Cardiac muscle cell (in vitro differentiated cells and primary cell): ENCODE data around the gene DCAF12L1. TPM values are rescaled to one million over a fixed set of nuclear protein-coding genes. Genes with fewer than 3 reads are reported as not detected.
A peak's percentile ranks its signal among the peaks of the same experiment; 100 is the strongest.

Source experiments
- DNase-seq, 2 donors: peaks; one replicate each; pipeline versions ENCODE4 v3.0.0 to v3.0.0-alpha.2; 2010 to 2017; ENCODE audit warnings: low read depth in 1 of 2, low spot score in 1 of 2
- H3K27ac ChIP-seq: fragments of 200-600 bp; sonication (generic); 2 replicates; pipeline ENCODE4 v1.5.1; 2016
- H3K27me3 ChIP-seq: fragments of 200-600 bp; sonication (generic); 2 replicates; pipeline ENCODE4 v1.6.0; 2016; ENCODE audit warnings: control low read depth
- H3K36me3 ChIP-seq: fragments of 200-600 bp; sonication (generic); 2 replicates; pipeline ENCODE4 v1.5.1; 2016; ENCODE audit warnings: control low read depth
- H3K4me1 ChIP-seq: fragments of 200-600 bp; sonication (generic); 2 replicates; pipeline ENCODE4 v1.8.1; 2017; ENCODE audit warnings: low read depth, mild to moderate bottlenecking, mixed run types
- H3K4me3 ChIP-seq: fragments of 200-600 bp; sonication (generic); 2 replicates; pipeline ENCODE4 v1.5.1; 2016; ENCODE audit warnings: mild to moderate bottlenecking
- H3K9me3 ChIP-seq: fragments of 200-600 bp; sonication (generic); 2 replicates; pipeline ENCODE4 v1.5.1; 2017; ENCODE audit warnings: low read depth, mild to moderate bottlenecking, control low read depth
- polyA plus RNA-seq: library from polyadenylated mRNA; unstranded; fragments of >200 nt; fragmentation: Nextera tagmentation; extraction: Ambion mirVana; gene quantifications from 2 replicates; pipeline ENCODE4 v1.2.1, GENCODE V29; 2016
- total RNA-seq: library from RNA; depleted of rRNA; stranded (reverse); fragments of >200 nt; gene quantifications from 2 replicates; pipeline ENCODE4 v1.2.3, GENCODE V29; 2016
- TF ChIP-seq, protein P1 (sequence below): IDR thresholded peaks from 2 replicates; pipeline ENCODE4 v1.5.1; 2012; ENCODE audit warnings: low read depth, mild to moderate bottlenecking, low read length

Gene DCAF12L1
- total RNA-seq = 0.14 and 0.27 TPM in 2 replicates
- polyA plus RNA-seq = not detected in 2 replicates

- H3K4me3 ChIP-seq = peak within 1 kb of the TSS; percentile 20
Observed at GRCh38 chrX:126552313-126553022, at the start of gene DCAF12L1. DCAF12L1 (minus strand) TSS chrX:126552814; CDS start chrX:126552608, 206 bp downstream.

DNA sequence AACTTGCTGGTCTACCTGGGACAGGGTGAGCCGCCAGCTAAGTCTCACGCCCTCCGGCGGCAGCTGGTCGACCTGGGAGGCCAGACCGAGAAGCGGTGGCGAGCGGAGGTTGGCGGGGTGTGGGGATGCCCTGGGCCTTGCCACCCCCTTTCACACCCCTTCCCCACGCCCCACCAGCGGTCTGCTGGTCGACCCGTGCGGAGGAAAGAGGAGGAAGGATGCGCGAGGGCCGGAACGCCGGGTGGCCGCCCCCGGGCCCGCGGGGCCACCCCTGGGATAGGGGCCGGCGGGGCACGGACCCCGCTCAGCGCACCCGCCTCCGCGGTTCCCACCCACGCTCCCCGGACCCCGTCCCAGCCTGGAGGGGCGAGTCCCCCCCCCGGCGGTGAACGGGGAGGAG is 28.3 kb upstream of the DCAF12L1 start:
- Histone ChIP-seq H3K27ac (no peak overlapping the region), H3K27me3 (no peaks in the 10 kb centered on the region), H3K36me3 (no peaks in the 10 kb centered on the region), H3K9me3 (no peaks in the 10 kb centered on the region), H3K4me1 (no peaks in the 10 kb centered on the region), H3K4me3 (no peak overlapping the region)
- no peak for DNase-seq
- TF ChIP-seq, protein P1, sequence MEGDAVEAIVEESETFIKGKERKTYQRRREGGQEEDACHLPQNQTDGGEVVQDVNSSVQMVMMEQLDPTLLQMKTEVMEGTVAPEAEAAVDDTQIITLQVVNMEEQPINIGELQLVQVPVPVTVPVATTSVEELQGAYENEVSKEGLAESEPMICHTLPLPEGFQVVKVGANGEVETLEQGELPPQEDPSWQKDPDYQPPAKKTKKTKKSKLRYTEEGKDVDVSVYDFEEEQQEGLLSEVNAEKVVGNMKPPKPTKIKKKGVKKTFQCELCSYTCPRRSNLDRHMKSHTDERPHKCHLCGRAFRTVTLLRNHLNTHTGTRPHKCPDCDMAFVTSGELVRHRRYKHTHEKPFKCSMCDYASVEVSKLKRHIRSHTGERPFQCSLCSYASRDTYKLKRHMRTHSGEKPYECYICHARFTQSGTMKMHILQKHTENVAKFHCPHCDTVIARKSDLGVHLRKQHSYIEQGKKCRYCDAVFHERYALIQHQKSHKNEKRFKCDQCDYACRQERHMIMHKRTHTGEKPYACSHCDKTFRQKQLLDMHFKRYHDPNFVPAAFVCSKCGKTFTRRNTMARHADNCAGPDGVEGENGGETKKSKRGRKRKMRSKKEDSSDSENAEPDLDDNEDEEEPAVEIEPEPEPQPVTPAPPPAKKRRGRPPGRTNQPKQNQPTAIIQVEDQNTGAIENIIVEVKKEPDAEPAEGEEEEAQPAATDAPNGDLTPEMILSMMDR = no peak

More at GRCh38 chrX:126552313-126553022, at the start of gene DCAF12L1:
- peak in 1 of 2 donors; percentile 12 for DNase-seq
- Histone ChIP-seq H3K4me1 (no peaks in the 10 kb centered on the region), H3K36me3 (no peaks in the 10 kb centered on the region), H3K27ac (no peak within 1 kb of the TSS), H3K9me3 (no peaks in the 10 kb centered on the region), H3K27me3 (peaks cover 19% of the 10 kb centered on the region)
- TF ChIP-seq, protein P1 = no peak

DNA sequence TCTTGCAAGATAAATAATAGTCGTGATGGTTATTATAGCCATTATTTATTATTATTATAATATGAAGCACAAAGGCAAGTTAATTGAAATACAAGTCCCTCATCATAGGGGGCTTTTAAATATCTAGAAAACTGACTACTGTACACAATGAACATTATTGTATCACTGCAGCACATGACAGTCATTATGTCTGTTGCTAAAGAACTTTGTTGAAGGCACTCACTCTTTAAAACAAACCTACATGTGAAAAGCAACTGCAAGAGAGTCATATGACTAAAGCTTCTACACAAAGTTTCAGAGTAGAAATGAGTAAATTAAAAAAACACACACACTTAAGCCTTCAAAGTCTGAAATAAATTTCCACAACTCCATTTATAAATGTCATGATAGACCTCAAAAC is 23.3 kb upstream of the DCAF12L1 start:
- Histone ChIP-seq H3K27me3 (no peaks in the 10 kb centered on the region), H3K9me3 (no peaks in the 10 kb centered on the region), H3K4me1 (no peaks in the 10 kb centered on the region), H3K36me3 (no peaks in the 10 kb centered on the region), H3K4me3 (no peak overlapping the region), H3K27ac (no peak overlapping the region)
- TF ChIP-seq, protein P1 = no peak
- DNase-seq = no peak

DNA sequence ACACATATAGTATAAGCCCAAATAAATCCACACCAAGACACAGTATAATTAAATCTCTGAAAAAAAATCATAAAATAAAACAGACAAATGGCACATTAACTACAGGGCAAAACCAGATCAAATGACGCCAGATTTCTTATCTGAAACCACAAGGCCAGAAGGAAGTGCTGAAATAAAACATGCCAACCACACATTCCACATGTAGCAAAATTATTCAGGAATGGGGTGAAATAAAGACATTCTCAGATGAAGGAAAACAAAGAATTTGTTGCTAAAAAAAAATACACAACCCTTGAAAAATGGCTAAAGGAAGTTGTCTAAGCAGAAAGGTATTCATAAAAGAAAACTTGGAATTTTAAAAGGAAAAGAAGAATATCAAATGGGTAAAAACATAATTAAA is 4.5 kb upstream of the DCAF12L1 start:
- H3K36me3 ChIP-seq = no peaks in the 10 kb centered on the region
- H3K9me3 ChIP-seq = no peaks in the 10 kb centered on the region
- no peak overlapping the region for H3K4me3 ChIP-seq
- no peaks in the 10 kb centered on the region for H3K4me1 ChIP-seq
- no peak overlapping the region for H3K27ac ChIP-seq
- H3K27me3 ChIP-seq = peaks cover 17% of the 10 kb centered on the region
- TF ChIP-seq, protein P1 = no peak
- DNase-seq = no peak

DNA sequence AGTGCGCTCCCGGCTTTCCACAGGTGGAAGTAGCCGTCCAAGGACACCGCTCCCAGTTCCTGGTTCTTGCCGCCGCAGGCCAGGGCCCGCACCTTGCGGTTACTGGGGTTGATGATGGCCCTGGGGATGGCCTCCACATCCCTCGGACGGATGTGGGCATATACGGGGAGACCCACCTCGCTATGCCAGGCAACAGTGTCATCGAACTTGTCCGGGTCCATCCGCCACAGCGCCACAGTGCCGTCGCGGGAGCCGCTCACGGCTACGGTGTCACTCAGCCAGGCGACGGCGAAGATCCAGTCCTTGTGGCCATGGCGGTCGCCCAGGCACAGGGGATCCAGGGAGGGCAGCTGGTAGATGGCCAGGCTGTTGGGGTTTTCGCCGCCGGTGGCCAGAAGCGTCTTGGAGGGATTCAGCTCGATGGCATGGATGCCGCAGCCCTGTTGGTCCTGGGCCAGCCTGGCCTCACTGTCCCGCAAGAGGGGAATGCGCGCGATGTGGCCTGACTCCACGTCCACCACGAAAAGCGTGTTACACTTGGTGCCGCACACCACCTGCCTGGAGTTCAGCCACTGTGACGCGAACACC is 795 bp downstream of the DCAF12L1 start:
- H3K27me3 ChIP-seq = peaks cover 19% of the 10 kb centered on the region
- no peak for DNase-seq
- no peaks in the 10 kb centered on the region for H3K9me3 ChIP-seq
- peak overlapping the region; percentile 20 for H3K4me3 ChIP-seq
- H3K27ac ChIP-seq = no peak overlapping the region
- no peaks in the 10 kb centered on the region for H3K4me1 ChIP-seq
- H3K36me3 ChIP-seq = no peaks in the 10 kb centered on the region
- TF ChIP-seq, protein P1 = no peak
